ENCODE data around the gene KRTAP5-8. TPM values are rescaled to one million over a fixed set of nuclear protein-coding genes. Genes with fewer than 3 reads are reported as not detected.
"Not testable (repeated sequence)": the region's sequence is repeated elsewhere in the genome, so short reads cannot be mapped to it uniquely, and the experiment has no call there.

The KRTAP5-8 gene
- total and polyA plus RNA-seq, 2 donors (not counting 3 experiments of a cell fraction or from before 2014, with no cell fraction given): 0.17 TPM; not detected in 1

GRCh38 chr11:71575723-71576424, 38.0 kb downstream of the KRTAP5-8 start:
- CTCF ChIA-PET: no interaction called here
- H3K79me2 ChIP-seq (ENCODE audit: control insufficient read depth, insufficient read depth, low read length): no peaks in the 10 kb centered on the region
- BruUV-seq (replicated peaks): no TSS peak
- no peak overlapping the region for H3K4me3 ChIP-seq (replicated peaks in 1 of 3; ENCODE audit: insufficient read depth in 1 of 3, low read depth in 1 of 3, low read length in 3 of 3)
- no peak for DNase-seq (ENCODE audit: low read depth, low spot score)
- intact Hi-C loops (cut with micrococcal nuclease): no loop called here
- TF ChIP-seq POLR2AphosphoS5 (IDR thresholded peaks at IDR 0.05; ENCODE audit: insufficient read depth, low read depth, low read length) (no peak), JUN (IDR thresholded peaks at IDR 0.05; ENCODE audit: borderline replicate concordance, insufficient read depth, insufficient read length, low read depth) (no peak), MAX (IDR thresholded peaks at IDR 0.05; ENCODE audit: insufficient read depth, insufficient read length) (no peak), MYC (IDR thresholded peaks at IDR 0.05; ENCODE audit: low read depth, low read length) (no peak), POLR2A (IDR thresholded peaks at IDR 0.05; ENCODE audit: low read depth, low read length) (no peak), CTCF (IDR thresholded peaks at IDR 0.05; ENCODE audit: extremely low read depth in 1 of 2, insufficient read depth in 1 of 2, low read depth in 1 of 2, low read length in 2 of 2) (no peak), EZH2 (IDR thresholded peaks at IDR 0.05; ENCODE audit: borderline replicate concordance, low read depth, low read length, severe bottlenecking) (no peak), FOS (IDR thresholded peaks at IDR 0.05; ENCODE audit: borderline replicate concordance, insufficient read depth, low read length) (no peak), GATA2 (IDR thresholded peaks at IDR 0.05; ENCODE audit: insufficient read depth, insufficient read length, low read depth, low read length) (no peak)
- no peaks in the 10 kb centered on the region for H4K20me1 ChIP-seq (replicated peaks; ENCODE audit: control insufficient read depth, extremely low read depth, insufficient read depth, low read length)
- no peak overlapping the region for H3K27ac ChIP-seq (ENCODE audit: insufficient read depth, low read depth, low read length)
- POLR2A ChIA-PET: no interaction called here
- no peaks in the 10 kb centered on the region for H3K36me3 ChIP-seq (ENCODE audit: control insufficient read depth in 2 of 2, extremely low read depth in 1 of 2, insufficient read depth in 2 of 2, low read length in 2 of 2)
- no peaks in the 10 kb centered on the region for H3K9me1 ChIP-seq (replicated peaks; ENCODE audit: control insufficient read depth, extremely low read depth, insufficient read depth, low read length)
- H3K4me2 ChIP-seq (ENCODE audit: insufficient read depth, low read length): no peak overlapping the region
- no peaks in the 10 kb centered on the region for H3K9me3 ChIP-seq (replicated peaks; ENCODE audit: control insufficient read depth, insufficient read depth, low read length)
- dilution Hi-C loops (cut with MboI; ENCODE audit: extremely low pct_ligation_motif_present, low sequenced_read_pairs): no loop called here
- peaks cover 0 to 2% of the 10 kb centered on the region in 2 experiments for H3K27me3 ChIP-seq (ENCODE audit: control insufficient read depth in 2 of 2, insufficient read depth in 2 of 2, low read length in 2 of 2)
- no peak overlapping the region for H2AFZ ChIP-seq (ENCODE audit: low read depth, low read length)
- FAIRE-seq: no peak
- no peak overlapping the region for H3K9ac ChIP-seq (replicated peaks; ENCODE audit: extremely low read depth, insufficient read depth, low read length)
- H3K4me1 ChIP-seq (ENCODE audit: control insufficient read depth, extremely low read depth, insufficient read depth, low read length): no peaks in the 10 kb centered on the region

GRCh38 chr11:71576688-71577465, 39.1 kb downstream of the KRTAP5-8 start:
- BruUV-seq (replicated peaks); H2AFZ ChIP-seq (ENCODE audit: low read depth, low read length); H3K9me1 ChIP-seq (replicated peaks; ENCODE audit: control insufficient read depth, extremely low read depth, insufficient read depth, low read length); H3K27ac ChIP-seq (ENCODE audit: insufficient read depth, low read depth, low read length); POLR2A ChIA-PET; FAIRE-seq; H4K20me1 ChIP-seq (replicated peaks; ENCODE audit: control insufficient read depth, extremely low read depth, insufficient read depth, low read length); H3K36me3 ChIP-seq (ENCODE audit: control insufficient read depth in 2 of 2, extremely low read depth in 1 of 2, insufficient read depth in 2 of 2, low read length in 2 of 2); DNase-seq (ENCODE audit: low read depth, low spot score); H3K4me1 ChIP-seq (ENCODE audit: control insufficient read depth, extremely low read depth, insufficient read depth, low read length); H3K79me2 ChIP-seq (ENCODE audit: control insufficient read depth, insufficient read depth, low read length); H3K9ac ChIP-seq (replicated peaks; ENCODE audit: extremely low read depth, insufficient read depth, low read length); H3K9me3 ChIP-seq (replicated peaks; ENCODE audit: control insufficient read depth, insufficient read depth, low read length); H3K4me3 ChIP-seq (replicated peaks in 1 of 3; ENCODE audit: insufficient read depth in 1 of 3, low read depth in 1 of 3, low read length in 3 of 3); intact Hi-C loops (cut with micrococcal nuclease); H3K4me2 ChIP-seq (ENCODE audit: insufficient read depth, low read length); CTCF ChIA-PET; H3K27me3 ChIP-seq (ENCODE audit: control insufficient read depth in 2 of 2, insufficient read depth in 2 of 2, low read length in 2 of 2); dilution Hi-C loops (cut with MboI; ENCODE audit: extremely low pct_ligation_motif_present, low sequenced_read_pairs): not testable (repeated sequence)
